SH-SY5Y (cell line): ENCODE measurements around the gene NDUFB2.
A peak's percentile ranks its signal among the peaks of the same experiment; 100 is the strongest.

Experiments used
- GATA2 ChIP-seq: IDR thresholded peaks from 2 replicates; pipeline ENCODE4 v1.6.1; 2011; ENCODE audit warnings: mild to moderate bottlenecking, low read depth, low read length
- GATA3 ChIP-seq: IDR thresholded peaks from 2 replicates; pipeline ENCODE4 v1.6.1; 2011; ENCODE audit warnings: low read depth, mild to moderate bottlenecking, low read length, moderate library complexity

NDUFB2 gene

DNA sequence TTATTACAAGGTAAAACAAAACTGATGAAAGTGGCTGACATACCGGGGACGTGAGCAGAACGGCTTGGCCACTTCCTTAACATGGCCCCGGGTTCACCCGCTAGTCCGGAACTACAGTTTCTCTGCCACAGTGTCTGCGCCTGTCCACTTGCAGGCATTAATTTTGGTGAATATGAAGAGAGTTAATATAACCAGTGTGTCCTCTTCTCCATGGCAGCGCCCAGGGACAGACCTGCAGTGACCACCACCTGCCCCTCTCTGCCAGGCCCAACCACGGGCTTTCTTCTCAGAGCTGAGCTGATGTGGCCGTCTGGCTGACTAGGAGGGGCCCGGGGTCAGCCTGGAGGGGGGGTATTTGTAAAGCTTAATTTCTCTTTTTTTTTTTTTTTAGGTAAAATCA, 1.1 kb upstream of the NDUFB2 start:
- no peak for TF ChIP-seq GATA3
- TF ChIP-seq GATA2, result no peak

DNA sequence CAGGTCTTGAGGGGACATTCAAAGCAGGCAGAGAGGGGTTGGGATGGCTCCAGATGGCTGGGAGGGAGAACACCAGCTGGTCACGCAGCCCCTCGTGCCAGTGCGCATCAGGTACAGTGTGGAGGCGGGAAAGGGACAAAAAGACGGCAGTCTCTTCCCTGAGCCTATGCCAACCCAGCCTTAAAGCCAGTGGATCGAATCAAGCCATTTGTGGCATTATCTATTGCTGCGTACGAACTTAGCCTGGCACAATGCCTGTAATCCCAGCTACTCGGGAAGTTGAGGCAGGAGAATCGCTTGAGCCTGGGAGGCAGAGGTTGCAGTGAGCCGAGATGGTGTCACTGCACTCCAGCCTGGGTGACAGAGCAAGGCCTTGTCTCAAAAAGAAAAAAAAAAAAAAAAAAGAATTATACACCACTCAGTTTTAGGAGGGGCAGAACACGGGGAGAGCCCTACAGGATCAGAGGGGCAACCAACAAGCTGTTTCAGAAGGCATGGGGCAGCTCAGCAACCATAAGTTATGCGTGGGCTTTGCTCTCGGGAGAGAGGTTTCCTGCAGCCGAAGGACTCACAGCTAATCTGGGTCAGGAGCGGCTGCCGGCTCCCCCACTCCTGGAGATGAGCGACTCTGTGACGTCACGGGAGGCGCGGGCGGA, 356 bp upstream of the NDUFB2 start:
- TF ChIP-seq GATA3 (no peak), GATA2 (no peak)

DNA sequence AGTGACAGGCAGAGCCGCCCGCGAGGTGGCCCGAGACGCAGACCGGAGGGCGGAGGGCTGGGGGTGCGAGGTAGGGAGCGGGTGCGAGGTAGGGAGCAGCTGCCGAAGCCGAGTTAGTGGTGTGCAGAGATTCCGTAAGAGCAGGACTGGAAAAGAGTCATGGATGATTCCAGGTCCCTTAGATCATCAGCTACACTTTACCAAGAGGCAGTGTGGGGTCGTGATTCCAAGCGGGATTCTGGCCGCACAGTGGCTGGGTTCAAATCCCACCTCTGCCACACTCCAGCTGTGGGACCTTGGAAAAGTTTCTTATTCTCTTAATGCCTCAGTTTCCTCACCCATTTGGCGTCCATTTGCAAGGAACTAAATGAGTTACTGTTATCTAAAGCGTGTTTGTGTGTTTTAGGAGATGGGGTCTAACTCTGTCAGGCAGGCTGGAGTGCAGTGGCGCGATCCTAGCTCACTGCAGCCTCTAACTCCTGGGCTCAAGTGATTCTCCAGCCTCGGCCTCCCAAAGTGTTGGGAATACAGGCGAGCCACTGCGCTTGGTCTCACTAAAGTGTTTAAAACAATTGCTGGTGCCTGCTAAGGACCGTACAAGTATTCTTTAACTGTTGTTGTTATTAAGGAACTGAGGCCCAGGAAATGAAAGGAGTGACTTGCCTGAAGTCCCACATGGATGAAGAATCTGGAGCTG, 1.1 kb downstream of the NDUFB2 start:
- TF ChIP-seq GATA2, result no peak
- TF ChIP-seq GATA3, result no peak

DNA sequence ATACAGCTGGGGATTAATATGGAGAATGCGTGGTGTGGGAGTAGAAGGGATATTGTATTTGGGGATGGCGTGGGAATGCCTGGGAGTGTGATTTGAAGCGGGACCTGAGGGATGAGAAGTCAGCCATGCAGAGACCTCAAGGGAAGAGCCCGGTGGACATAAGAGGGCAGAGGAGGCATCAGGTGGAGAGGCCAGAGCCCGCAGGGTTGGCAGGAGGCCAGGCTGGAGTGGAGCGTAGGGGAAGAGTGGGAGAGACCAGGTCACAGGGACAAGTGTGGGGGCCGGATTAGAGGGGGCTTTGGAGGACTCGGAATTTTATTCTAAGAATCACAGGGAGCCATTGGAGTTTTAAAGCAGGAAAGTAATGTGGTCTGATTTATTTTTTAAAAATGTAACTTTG, 2.0 kb downstream of the NDUFB2 start:
- TF ChIP-seq GATA2 (no peak), GATA3 (no peak)

- no peak for TF ChIP-seq GATA2
- no peak for TF ChIP-seq GATA3
Observed at GRCh38 chr7:140702774-140703173, 6.3 kb downstream of the NDUFB2 start.

DNA sequence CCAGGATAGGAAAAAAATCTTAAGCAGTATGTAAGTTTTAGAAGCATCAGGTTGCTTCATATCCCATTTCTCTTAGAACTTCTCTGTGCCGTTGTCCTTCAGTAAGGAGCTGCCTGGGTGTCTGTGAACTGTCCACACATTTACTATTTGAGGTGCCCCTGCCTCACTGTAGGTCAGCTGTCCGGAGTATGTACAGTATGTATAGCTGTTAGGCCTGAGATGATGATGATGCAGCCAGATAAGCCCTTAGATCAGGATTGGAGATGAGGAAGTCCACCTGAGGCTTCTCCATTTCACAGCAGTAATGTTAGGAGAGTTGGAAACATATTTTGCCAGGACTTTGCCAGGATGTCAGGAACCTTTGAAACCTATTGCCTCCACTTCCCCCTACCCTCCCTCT, 7.7 kb downstream of the NDUFB2 start:
- no peak for TF ChIP-seq GATA2
- no peak for TF ChIP-seq GATA3

GRCh38 chr7:140707132-140707531, 10.6 kb downstream of the NDUFB2 start:
- TF ChIP-seq GATA2 (no peak), GATA3 (no peak)

- TF ChIP-seq GATA3, result no peak
- no peak for TF ChIP-seq GATA2
Observed at GRCh38 chr7:140714331-140715040, 18.0 kb downstream of the NDUFB2 start.

DNA sequence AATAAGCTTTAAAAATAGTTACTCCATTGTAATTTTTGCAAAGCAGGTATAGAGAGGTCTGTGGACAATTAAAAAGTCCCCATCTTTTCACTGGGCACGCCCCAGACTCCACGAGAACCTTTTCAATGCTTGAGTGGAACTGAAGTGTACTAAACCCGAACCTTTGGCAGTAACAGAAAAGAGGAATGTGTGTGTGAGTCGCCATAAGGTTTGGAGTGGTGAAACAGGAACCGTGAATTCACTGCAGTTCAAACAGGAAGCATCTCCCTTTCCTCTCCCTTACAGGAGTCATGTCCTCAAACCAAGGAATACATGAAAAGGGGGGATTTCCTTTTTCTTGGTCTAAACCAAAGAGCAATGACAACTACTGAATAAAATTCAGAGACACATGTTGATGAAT, 23.2 kb downstream of the NDUFB2 start:
- TF ChIP-seq GATA3, result no peak
- TF ChIP-seq GATA2, result no peak

DNA sequence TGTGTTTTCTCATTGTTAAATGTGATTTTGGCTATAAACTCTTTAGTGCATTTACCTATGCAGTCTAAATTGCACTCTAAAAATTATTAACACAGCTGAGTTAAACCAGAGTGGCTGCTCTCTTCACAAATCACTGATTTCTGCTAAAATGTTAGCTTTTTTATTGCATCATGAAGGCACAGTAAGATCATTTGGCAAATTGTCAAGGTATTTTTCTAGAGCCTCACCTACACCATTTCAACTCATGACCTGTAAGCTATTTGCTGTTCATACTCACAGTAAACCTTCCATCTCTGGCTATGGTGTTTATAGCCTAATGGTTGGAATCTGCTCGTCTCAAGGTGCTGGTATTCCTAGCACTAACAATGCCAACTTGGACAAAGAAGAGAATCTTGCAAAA, 25.7 kb downstream of the NDUFB2 start:
- TF ChIP-seq GATA2 (no peak), GATA3 (no peak)

- no peak for TF ChIP-seq GATA2
- TF ChIP-seq GATA3, result no peak
Observed at GRCh38 chr7:140723006-140723405, 26.5 kb downstream of the NDUFB2 start.

DNA sequence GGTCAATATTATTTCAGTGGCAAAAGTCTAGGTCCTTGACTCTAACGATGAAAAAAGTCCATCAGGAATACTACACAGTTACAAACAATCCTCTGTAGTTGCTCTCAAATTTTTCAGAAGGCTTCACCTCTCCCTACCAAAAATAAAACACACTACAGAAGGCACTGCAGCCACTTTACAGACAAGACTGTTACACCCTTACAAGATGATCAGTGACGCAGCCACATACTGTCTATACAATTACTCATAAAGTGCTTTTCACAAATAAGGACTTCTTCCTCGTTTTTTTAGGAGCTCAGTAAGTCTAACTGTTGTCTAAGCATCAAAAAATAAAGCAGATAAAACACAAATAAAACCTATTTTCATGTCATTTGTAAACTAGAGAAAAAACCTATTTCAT, 27.1 kb downstream of the NDUFB2 start:
- TF ChIP-seq GATA3 (no peak), GATA2 (no peak)

DNA sequence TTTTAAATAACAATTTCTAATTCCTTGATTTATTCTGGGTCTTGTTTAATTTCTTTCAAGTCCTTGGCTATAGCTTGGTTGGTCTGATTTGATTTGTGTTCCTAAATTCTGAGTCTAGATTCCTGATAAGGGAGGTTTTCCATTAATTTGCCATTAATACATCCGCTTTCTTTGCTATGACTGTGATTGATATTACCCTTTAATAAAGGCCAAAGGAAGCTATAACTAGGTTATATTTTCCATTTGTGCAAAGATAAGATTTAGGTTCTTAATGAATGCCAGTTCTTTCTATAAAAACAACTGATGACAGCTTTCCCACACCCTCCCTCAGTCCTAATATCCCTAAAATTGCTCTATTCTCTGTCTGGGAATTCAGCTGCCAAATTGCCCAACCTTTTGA, 28.2 kb downstream of the NDUFB2 start:
- TF ChIP-seq GATA2, result no peak
- 0 out of 2 replicates have a peak, but pooled peaks have one; percentile 27 for TF ChIP-seq GATA3

DNA sequence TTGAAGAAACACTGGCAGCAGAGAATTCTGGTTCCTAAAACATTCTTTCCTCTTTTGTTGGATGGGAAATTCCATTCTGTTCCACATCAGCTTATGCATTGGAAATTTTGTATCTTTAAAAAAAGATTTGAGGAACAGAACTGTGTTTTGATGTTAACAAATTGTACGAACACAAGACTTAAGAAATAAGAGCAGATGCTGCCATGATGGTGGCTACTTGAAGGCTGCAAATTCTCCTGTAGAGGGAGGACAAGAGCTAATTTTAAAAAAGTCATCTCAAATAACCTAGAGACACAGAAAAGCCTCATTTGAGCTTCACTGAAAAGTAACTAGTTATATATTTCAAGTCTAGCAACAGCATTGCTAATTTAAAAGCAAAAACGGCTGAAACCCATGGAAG, 29.8 kb downstream of the NDUFB2 start:
- no peak for TF ChIP-seq GATA2
- TF ChIP-seq GATA3, result no peak

- TF ChIP-seq GATA3 (no peak), GATA2 (no peak)
Observed at GRCh38 chr7:140732416-140732815, 35.9 kb downstream of the NDUFB2 start.
